Endometrial microvascular endothelial cells (primary cell): ENCODE data around the gene FAM83D. TPM values are rescaled to one million over a fixed set of nuclear protein-coding genes. Genes with fewer than 3 reads are reported as not detected.

Experiments
- in situ Hi-C: cut with HindIII; loops from 2 replicates; pipeline ENCODE4 v1.10.0; 2017; ENCODE audit warnings: low sequenced_read_pairs, low pct_unique_long_range_greater_than_20kb; ENCODE audit errors: inconsistent ontology term
- total RNA-seq: library from RNA; depleted of rRNA; stranded (reverse); fragments of >200 nt; gene quantifications from one replicate; pipeline ENCODE4 v1.2.3, GENCODE V29; 2015; ENCODE audit errors: inconsistent ontology term

Gene FAM83D
- total RNA-seq, 1 donor from 2014 or later: 61.5 TPM

- in situ Hi-C loops: no loop called here
Measured at GRCh38 chr20:38893565-38894090, 32.6 kb upstream of the FAM83D start.

- in situ Hi-C loops: no loop called here
Measured at GRCh38 chr20:38894091-38894847, 31.9 kb upstream of the FAM83D start.

- in situ Hi-C loops: no loop called here
Measured at GRCh38 chr20:38895098-38895949, 30.9 kb upstream of the FAM83D start.

DNA sequence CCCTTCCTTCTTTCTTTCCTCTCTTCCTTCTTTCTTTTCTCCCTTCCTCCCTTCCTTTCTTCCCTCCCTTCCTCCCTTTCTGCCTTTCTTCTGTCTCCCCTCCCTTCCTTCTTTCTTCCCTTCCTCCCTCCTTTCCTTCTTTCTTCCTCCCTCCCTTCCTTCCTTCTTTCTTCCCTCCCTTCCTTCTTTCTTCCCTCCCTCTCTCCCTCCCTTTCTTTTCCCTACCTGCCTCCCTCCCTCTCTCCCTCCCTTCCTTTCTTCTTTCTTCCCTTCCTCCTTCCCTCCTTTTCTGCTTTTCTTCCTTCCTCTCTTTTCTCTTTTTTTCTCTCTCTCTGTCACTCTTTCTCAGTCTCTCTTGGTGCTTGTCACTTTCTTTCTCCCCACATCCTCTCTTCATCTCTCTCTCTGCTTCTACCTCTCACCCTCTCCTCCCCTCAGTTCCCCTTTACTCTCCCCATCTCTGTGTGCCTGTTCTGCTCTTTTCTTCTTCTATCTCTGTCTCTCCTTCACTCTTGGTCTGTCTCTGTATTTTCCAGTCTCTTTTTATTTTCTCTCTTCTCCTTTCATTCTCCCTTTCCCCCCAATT lies 30.1 kb upstream of the FAM83D start:
- in situ Hi-C loops: no loop called here

DNA sequence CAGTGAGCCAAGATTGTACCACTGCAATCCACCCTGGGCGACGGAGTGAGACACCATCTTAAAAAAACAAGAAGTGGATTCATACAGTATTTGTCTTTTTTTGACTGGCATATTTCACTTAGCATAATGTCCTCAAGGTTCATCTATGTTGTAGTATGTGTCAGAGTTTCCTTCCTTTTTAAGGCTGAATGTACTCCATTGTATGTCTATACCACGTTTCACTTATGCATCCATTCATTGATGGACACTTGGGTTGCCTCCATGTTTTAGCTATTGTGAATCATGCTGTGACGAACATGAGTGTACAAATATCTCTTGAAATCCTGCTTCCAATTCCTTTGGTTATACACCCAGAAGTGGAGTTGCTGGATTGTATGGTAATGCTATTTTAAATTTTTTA lies 28.9 kb upstream of the FAM83D start:
- in situ Hi-C loops: no loop called here

DNA sequence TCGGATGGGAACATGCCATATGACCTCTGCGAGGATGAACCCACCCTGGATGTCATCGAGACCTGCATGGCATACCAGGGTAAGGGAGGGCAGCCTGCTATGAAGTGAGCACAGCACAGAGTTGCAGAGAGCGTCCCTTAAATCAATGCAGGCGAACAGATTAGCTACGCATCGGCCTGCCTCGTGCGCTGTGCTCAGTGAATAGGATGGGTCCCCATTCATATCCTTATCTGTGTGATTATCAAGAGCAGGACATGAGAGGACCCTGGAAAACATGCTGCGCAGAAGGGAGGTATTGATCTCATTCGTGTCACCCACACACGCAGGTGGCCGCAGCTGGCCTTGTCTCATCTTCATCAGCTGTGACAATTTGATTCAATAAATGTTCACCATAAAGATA lies 25.6 kb upstream of the FAM83D start:
- in situ Hi-C loops: no loop called here

- in situ Hi-C loops: no loop called here
Measured at GRCh38 chr20:38902601-38903000, 23.6 kb upstream of the FAM83D start.

DNA sequence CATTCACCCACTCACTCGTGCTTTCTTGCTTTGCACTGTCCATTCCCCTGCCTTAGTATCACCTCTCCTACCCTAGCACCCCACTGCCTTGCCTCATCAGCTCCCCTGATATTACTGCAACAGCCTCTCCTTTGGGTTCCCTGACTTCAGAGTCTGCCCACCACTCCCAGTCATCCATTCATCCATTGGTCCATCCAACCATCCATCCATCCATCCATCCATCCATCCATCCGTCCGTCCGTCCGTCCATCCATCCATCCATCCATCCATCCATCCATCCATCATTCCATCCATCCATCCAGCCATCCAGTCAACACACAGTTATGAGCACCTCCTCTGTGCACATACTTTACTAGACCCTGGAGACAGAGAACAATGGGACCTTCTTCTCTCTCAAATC lies 22.9 kb upstream of the FAM83D start:
- in situ Hi-C loops: no loop called here

- in situ Hi-C loops: no loop called here
Measured at GRCh38 chr20:38905375-38905774, 20.8 kb upstream of the FAM83D start.

DNA sequence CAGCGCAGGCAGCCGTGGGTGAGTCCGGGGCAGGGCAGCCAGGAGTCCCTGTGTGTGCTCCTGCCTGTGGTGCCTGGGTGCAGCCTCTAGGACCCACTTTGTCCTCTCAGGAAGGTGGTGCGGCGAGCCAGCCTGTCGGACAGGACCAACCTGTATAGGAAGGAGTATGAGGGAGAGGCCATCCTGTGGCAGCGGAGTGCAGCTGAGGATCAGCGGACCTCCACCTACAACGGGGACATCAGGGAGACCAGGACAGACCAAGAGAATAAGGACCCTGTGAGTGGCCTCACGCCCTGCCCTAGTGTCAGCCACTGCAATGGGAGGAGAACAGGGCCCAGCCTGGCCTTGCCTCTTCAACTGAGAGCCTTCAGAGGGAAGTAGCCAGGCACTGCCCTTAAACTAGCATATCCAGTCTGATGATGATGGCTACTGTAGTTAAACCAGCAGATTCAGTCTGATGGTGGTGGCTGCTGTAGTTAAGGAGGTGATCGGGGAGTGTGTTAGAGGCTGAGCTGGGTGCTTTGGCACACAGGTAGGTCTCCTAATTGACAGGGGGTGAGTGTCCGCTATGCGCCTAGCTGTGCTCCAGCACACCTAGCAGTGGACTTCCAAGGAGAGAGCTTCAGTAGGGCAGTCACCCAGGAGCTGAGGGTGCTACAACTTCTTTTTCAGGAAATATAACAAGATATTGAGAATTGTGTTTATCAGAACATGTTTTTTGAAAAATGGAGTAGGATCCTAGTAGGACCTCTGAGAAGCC lies 18.1 kb upstream of the FAM83D start:
- in situ Hi-C loops: no loop called here

DNA sequence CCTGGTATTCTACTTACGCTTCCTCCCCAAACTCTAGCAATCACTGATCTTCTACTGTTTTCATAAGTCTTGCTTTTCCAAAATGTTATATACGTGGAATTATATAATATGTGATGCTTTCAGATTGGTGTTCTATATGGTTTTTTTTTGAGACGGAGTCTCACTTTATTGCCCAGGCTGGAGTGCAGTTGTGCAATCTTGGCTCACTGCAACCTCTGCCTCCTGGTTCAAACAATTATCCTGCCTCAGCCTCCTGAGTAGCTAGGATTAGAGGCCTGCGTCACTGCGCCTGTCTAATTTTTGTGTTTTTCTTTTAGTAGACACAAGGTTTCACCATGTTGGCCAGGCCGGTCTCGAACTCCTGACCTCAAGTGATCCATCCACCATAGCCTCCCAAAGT lies 10.9 kb upstream of the FAM83D start:
- in situ Hi-C loops: no loop called here

DNA sequence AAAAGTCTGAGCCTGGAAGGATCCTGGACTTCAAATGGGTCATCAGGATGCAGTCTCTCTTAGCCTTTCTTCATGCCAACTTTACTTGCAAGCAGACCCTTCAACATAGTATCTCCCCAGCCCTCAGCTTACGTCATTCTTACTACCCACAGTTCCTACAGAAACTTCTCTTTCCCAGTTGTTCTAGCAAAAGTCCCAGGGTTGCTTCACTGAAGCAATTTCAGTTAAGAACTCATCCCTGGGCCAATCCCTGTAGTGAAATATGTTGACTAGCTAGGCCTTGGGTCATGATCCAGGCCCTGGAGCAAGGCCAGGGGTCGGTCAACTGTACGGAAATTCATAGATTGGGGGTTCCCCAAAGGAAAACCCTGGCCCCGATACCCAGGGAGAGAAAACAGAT lies 8.6 kb upstream of the FAM83D start:
- in situ Hi-C loops: no loop called here

GRCh38 chr20:38918172-38918571 lies 8.0 kb upstream of the FAM83D start:
- in situ Hi-C loops: no loop called here

DNA sequence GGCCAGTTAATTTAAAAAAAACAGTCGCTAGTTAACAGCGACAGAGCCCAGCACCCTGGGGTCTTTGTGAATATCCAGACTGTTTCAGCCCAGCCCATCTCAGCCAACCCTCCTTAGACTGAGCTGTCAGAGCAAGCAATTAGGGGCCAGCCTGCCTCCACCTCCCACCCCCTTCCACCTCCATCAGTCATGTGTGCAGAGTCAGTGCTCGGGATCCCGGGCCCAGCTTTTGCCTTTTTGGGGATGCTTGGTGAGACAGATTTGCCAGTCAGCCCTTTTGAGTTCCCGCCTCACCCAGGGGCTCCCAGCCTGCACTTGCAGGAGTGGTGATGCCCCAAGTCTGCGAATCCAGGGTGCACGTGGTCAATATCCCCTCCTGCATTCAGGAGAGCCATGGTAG lies 6.5 kb upstream of the FAM83D start:
- in situ Hi-C loops: no loop called here

GRCh38 chr20:38920411-38920810 lies 5.8 kb upstream of the FAM83D start:
- in situ Hi-C loops: no loop called here

- in situ Hi-C loops: no loop called here
Measured at GRCh38 chr20:38920851-38921250, 5.4 kb upstream of the FAM83D start.

- in situ Hi-C loops: no loop called here
Measured at GRCh38 chr20:38924718-38925117, 1.5 kb upstream of the FAM83D start.

- in situ Hi-C loops: no loop called here
Measured at GRCh38 chr20:38926934-38927616, 858 bp downstream of the FAM83D start.
